Fibroblast of lung (primary cell): ENCODE data around the gene GPR152. TPM values are rescaled to one million over a fixed set of nuclear protein-coding genes. Genes with fewer than 3 reads are reported as not detected.

Source experiments
- DNase-seq, 2 donors: peaks; one replicate each; pipeline versions ENCODE4 v3.0.0 to v3.0.0-alpha.2; 2010; ENCODE audit warnings: low read depth in 2 of 2
- H2AFZ ChIP-seq: 2 replicates; pipeline ENCODE4 v1.5.1; 2012; ENCODE audit warnings: low read length, control low read depth, inconsistent platforms
- H3K27ac ChIP-seq: 2 replicates; pipeline ENCODE4 v1.5.1; 2011; ENCODE audit warnings: low read length, control low read depth; ENCODE audit not compliant: insufficient read depth
- H3K27me3 ChIP-seq: 2 replicates; pipeline ENCODE4 v1.5.1; 2011; ENCODE audit warnings: mild to moderate bottlenecking, low read length; ENCODE audit not compliant: control insufficient read depth, insufficient read depth
- H3K36me3 ChIP-seq: 2 replicates; pipeline ENCODE4 v1.5.1; 2011; ENCODE audit warnings: low read length; ENCODE audit not compliant: control insufficient read depth, insufficient read depth
- H3K4me1 ChIP-seq: 2 replicates; pipeline ENCODE4 v1.5.1; 2011; ENCODE audit warnings: low read length; ENCODE audit not compliant: control insufficient read depth, insufficient read depth; ENCODE audit errors: extremely low read depth
- H3K4me2 ChIP-seq: 2 replicates; pipeline ENCODE4 v1.5.1; 2011; ENCODE audit warnings: low read length, control low read depth; ENCODE audit not compliant: insufficient read depth; ENCODE audit errors: extremely low read depth
- H3K4me3 ChIP-seq, 4 experiments: fragments of 200-600 bp in 1 of 4; sonication (generic) in 1 of 4; replicated peaks in 1 of 4; 2 replicates each; pipeline ENCODE4 v1.5.1; 2011 to 2016; ENCODE audit warnings: low read length in 4 of 4, low read depth in 3 of 4, mild to moderate bottlenecking in 3 of 4, control low read depth in 2 of 4, inconsistent platforms in 1 of 4, mixed read lengths in 1 of 4; ENCODE audit not compliant: insufficient read depth in 1 of 4; ENCODE audit errors: control extremely low read depth in 1 of 4
- H3K79me2 ChIP-seq: 2 replicates; pipeline ENCODE4 v1.5.1; 2012; ENCODE audit warnings: mild to moderate bottlenecking, low read length, inconsistent platforms; ENCODE audit not compliant: control insufficient read depth, insufficient read depth
- H3K9ac ChIP-seq: 2 replicates; pipeline ENCODE4 v1.5.1; 2011; ENCODE audit warnings: mild to moderate bottlenecking, low read length, control low read depth; ENCODE audit not compliant: insufficient read depth
- H3K9me3 ChIP-seq: 2 replicates; pipeline ENCODE4 v1.5.1; 2012; ENCODE audit warnings: low read depth, low read length; ENCODE audit not compliant: control insufficient read depth, insufficient read depth
- H4K20me1 ChIP-seq: 2 replicates; pipeline ENCODE4 v1.5.1; 2011; ENCODE audit warnings: low read length; ENCODE audit not compliant: control insufficient read depth, insufficient read depth; ENCODE audit errors: extremely low read depth
- EZH2 ChIP-seq: IDR thresholded peaks from 2 replicates; pipeline ENCODE4 v1.5.1; 2012; ENCODE audit warnings: low read length, control low read depth, mild to moderate bottlenecking; ENCODE audit errors: missing control alignments
- polyA plus RNA-seq, 2 donors: library from polyadenylated mRNA; depleted of rRNA in 1 of 2; stranded (reverse) in 1 of 2; unstranded in 1 of 2; fragments of >200 nt; gene quantifications; 2 replicates each; pipeline ENCODE4 v1.2.1, GENCODE V29; 2011 to 2012; ENCODE audit warnings: missing spikeins in 1 of 2
- total RNA-seq: library from RNA; depleted of rRNA; stranded (reverse); fragments of >200 nt; gene quantifications from 2 replicates; pipeline ENCODE4 v1.2.1, GENCODE V29; 2014
- TF ChIP-seq, protein P1 (sequence below), 2 donors: IDR thresholded peaks in 1 of 2; conservative IDR thresholded peaks in 1 of 2; 1 replicate in 1 of 2; 2 replicates in 1 of 2; pipeline ENCODE4 v1.5.1; 2011 to 2012; ENCODE audit warnings: low read length in 2 of 2, control low read depth in 1 of 2, inconsistent platforms in 1 of 2, low read depth in 1 of 2, mild to moderate bottlenecking in 1 of 2

Gene GPR152
- total and polyA plus RNA-seq, 2 donors (not counting 1 experiment from before 2014, with no cell fraction given) = not detected

DNA sequence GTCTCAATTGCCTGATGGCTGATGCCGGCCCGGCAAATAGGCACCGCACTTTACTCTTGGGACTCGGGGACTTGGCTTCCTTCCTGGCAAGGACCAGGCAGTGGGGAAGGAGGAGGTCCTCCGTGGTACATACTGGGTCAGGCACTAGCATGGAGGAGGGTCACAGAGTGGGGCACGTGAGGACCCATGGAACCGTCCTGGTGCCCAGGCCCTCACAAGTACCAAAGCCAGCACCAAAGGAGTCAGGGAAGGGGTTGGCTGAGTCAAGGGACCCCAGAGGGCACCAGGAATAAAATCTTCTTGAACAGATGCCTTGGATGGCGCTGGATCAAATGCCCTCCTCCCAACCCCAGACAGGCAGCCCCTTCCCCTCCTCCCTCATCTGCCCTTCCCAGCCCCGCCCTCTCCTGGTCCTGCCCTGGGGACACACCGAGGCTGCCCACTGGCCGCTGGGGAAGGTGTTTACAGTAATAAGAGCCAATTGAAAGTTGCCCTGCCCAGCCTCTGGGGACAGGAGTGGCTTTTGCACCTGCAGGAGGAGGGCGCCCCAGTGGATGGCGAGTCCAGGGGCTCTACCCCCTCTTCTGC is 42.7 kb downstream of the GPR152 start:
- H3K4me1 ChIP-seq = no peaks in the 10 kb centered on the region
- no peaks in the 10 kb centered on the region for H3K9me3 ChIP-seq
- H3K9ac ChIP-seq = no peak overlapping the region
- H3K4me3 ChIP-seq = no peak overlapping the region
- no peaks in the 10 kb centered on the region for H4K20me1 ChIP-seq
- no peaks in the 10 kb centered on the region for H3K79me2 ChIP-seq
- H3K4me2 ChIP-seq = no peak overlapping the region
- DNase-seq = no peak
- H2AFZ ChIP-seq = no peak overlapping the region
- no peak overlapping the region for H3K27ac ChIP-seq
- peaks cover 28% of the 10 kb centered on the region for H3K27me3 ChIP-seq
- TF ChIP-seq, protein P1, sequence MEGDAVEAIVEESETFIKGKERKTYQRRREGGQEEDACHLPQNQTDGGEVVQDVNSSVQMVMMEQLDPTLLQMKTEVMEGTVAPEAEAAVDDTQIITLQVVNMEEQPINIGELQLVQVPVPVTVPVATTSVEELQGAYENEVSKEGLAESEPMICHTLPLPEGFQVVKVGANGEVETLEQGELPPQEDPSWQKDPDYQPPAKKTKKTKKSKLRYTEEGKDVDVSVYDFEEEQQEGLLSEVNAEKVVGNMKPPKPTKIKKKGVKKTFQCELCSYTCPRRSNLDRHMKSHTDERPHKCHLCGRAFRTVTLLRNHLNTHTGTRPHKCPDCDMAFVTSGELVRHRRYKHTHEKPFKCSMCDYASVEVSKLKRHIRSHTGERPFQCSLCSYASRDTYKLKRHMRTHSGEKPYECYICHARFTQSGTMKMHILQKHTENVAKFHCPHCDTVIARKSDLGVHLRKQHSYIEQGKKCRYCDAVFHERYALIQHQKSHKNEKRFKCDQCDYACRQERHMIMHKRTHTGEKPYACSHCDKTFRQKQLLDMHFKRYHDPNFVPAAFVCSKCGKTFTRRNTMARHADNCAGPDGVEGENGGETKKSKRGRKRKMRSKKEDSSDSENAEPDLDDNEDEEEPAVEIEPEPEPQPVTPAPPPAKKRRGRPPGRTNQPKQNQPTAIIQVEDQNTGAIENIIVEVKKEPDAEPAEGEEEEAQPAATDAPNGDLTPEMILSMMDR (conservative IDR thresholded peaks at IDR 0.05 in 1 of 2, IDR thresholded peaks at IDR 0.05 in 1 of 2; ENCODE audit: low read depth in 1 of 2, low read length in 2 of 2) = no peak
- no peak for TF ChIP-seq EZH2
- no peaks in the 10 kb centered on the region for H3K36me3 ChIP-seq

DNA sequence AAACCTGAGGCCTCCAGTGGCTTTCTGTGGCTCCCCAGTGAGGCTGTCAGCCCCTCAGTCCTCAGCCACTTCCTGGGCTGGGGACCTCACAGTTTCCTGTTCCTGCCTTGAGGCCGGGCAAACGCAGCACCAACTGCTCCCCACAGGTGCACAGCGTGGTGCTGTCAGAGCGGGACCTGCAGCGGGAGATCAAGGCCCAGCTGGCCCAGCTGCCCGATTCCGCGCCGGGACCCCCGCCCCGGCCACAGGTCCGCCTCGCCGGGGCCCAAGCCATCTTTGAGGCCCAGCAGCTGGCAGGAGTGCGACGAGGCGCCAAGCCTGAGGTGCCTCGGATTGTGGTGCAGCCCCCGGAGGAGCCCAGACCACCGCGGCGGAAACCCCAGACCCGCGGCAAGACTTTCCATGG is 43.3 kb downstream of the GPR152 start:
- no peak overlapping the region for H3K27ac ChIP-seq
- H2AFZ ChIP-seq = no peak overlapping the region
- H3K36me3 ChIP-seq = no peaks in the 10 kb centered on the region
- H3K9me3 ChIP-seq = no peaks in the 10 kb centered on the region
- no peak overlapping the region for H3K4me3 ChIP-seq
- no peaks in the 10 kb centered on the region for H3K4me1 ChIP-seq
- no peak for DNase-seq
- H3K27me3 ChIP-seq = peaks cover 25% of the 10 kb centered on the region
- no peak for TF ChIP-seq EZH2
- TF ChIP-seq, protein P1 (conservative IDR thresholded peaks at IDR 0.05 in 1 of 2, IDR thresholded peaks at IDR 0.05 in 1 of 2; ENCODE audit: low read depth in 1 of 2, low read length in 2 of 2) = no peak
- H3K4me2 ChIP-seq = no peak overlapping the region
- H4K20me1 ChIP-seq = no peaks in the 10 kb centered on the region
- H3K79me2 ChIP-seq = no peaks in the 10 kb centered on the region
- no peak overlapping the region for H3K9ac ChIP-seq

DNA sequence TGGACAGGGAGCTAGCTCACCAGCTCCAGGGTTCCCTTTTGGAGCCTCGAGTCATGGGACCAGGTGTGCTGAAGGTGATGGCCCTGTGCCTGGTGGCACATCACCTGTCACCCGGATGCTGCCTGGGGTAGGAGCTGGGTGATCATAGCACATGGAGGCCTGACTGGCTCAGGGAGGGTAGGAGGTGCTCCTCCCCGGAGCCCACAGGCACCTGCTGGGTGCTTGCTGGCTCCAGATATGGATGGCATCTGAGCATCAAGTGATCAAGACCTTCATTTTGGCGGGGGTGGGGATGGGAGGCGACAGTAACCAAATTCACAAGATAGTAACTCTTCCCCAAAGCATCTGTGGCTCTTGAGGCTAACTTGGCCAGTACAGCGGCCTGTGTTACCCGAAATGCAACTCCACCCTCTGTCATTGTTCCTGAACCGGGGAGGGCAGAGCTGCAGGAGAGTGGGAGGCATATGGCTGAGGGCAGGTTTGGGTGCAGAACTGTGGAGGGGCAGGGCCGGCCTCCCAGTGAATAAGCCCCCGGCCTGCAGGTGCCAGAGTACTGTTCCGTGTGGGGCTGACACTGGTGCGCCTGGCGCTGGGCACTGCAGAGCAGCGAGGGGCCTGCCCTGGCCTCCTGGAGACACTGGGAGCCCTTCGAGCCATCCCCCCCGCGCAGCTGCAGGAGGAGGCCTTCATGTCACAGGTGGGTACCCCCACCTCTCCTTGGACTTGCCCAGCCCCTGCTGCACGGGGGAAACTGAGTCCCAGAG is 43.9 kb downstream of the GPR152 start:
- Histone ChIP-seq H3K9ac (no peak overlapping the region), H2AFZ (no peak overlapping the region), H4K20me1 (no peaks in the 10 kb centered on the region), H3K79me2 (no peaks in the 10 kb centered on the region), H3K9me3 (no peaks in the 10 kb centered on the region), H3K36me3 (no peaks in the 10 kb centered on the region), H3K27me3 (peaks cover 25% of the 10 kb centered on the region), H3K27ac (no peak overlapping the region), H3K4me3 (no peak overlapping the region), H3K4me2 (no peak overlapping the region), H3K4me1 (no peaks in the 10 kb centered on the region)
- TF ChIP-seq, protein P1 (conservative IDR thresholded peaks at IDR 0.05 in 1 of 2, IDR thresholded peaks at IDR 0.05 in 1 of 2; ENCODE audit: low read depth in 1 of 2, low read length in 2 of 2) = no peak
- no peak for TF ChIP-seq EZH2
- DNase-seq = no peak
